SK-N-SH (cell line): ENCODE data around the gene NIN. TPM values are rescaled to one million over a fixed set of nuclear protein-coding genes. Genes with fewer than 3 reads are reported as not detected.

Experiments used
- CTCF ChIA-PET: fragments of 300-600, 350-600 bp; formaldehyde crosslinking; extraction: SDS; loops from one replicate; lab custom pipeline; 2021; lab: Yijun Ruan, JAX
- POLR2A ChIA-PET: fragments of 350-600 bp; sonication (Branson Sonifier 250); formaldehyde crosslinking; extraction: SDS; loops from one replicate; lab custom pipeline; 2020; ENCODE audit warnings: antibody characterized with exemption, inconsistent platforms; lab: Yijun Ruan, JAX
- DNase-seq: peaks from one replicate; pipeline ENCODE4 v3.0.0; 2012
- H2AFZ ChIP-seq: fragments of 200-600 bp; sonication (generic); 2 replicates; pipeline ENCODE4 v1.8.1; 2016; ENCODE audit warnings: antibody characterized with exemption, mild to moderate bottlenecking, low read depth
- H3F3A ChIP-seq: fragments of 200-600 bp; sonication (generic); replicated peaks from 2 replicates; pipeline ENCODE3; 2016; ENCODE audit warnings: antibody characterized with exemption, mild to moderate bottlenecking; ENCODE audit not compliant: insufficient read depth
- H3K27ac ChIP-seq, 2 experiments: fragments of 200-500 bp in 1 of 2; fragments of 200-600 bp in 1 of 2; sonication (Bioruptor generic) in 1 of 2; sonication (generic), shearing (Covaris generic) in 1 of 2; 2 replicates each; pipeline versions ENCODE4 v1.5.1 to v1.6.1; 2014 to 2016; ENCODE audit warnings: low read depth in 2 of 2, inconsistent platforms in 1 of 2, low read length in 1 of 2, mild to moderate bottlenecking in 1 of 2, mixed read lengths in 1 of 2
- H3K27me3 ChIP-seq: fragments of 200-600 bp; sonication (generic), shearing (Covaris generic); 2 replicates; pipeline ENCODE4 v1.6.1; 2016; ENCODE audit warnings: mixed run types; ENCODE audit not compliant: insufficient read depth
- H3K36me3 ChIP-seq, 2 experiments: fragments of 200-500 bp in 1 of 2; fragments of 200-600 bp in 1 of 2; sonication (Bioruptor generic) in 1 of 2; sonication (generic) in 1 of 2; replicated peaks in 1 of 2; 2 replicates each; pipeline versions ENCODE3 to v1.5.1; 2014 to 2016; ENCODE audit warnings: low read length in 1 of 2, mild to moderate bottlenecking in 1 of 2; ENCODE audit not compliant: insufficient read depth in 2 of 2, control insufficient read depth in 1 of 2
- H3K4me1 ChIP-seq, 2 experiments: fragments of 200-500 bp in 1 of 2; fragments of 200-600 bp in 1 of 2; sonication (Bioruptor generic) in 1 of 2; sonication (generic), shearing (Covaris generic) in 1 of 2; 2 replicates each; pipeline versions ENCODE4 v1.5.1 to v1.6.1; 2014 to 2016; ENCODE audit warnings: low read depth in 1 of 2, low read length in 1 of 2, mixed run types in 1 of 2; ENCODE audit not compliant: insufficient read depth in 2 of 2, control insufficient read depth in 1 of 2
- H3K4me2 ChIP-seq: fragments of 200-600 bp; sonication (generic), shearing (Covaris generic); 2 replicates; pipeline ENCODE4 v1.6.1; 2017; ENCODE audit warnings: mixed run types
- H3K4me3 ChIP-seq, 2 experiments: fragments of 200-500 bp in 1 of 2; fragments of 200-600 bp in 1 of 2; sonication (Bioruptor generic) in 1 of 2; sonication (generic), shearing (Covaris generic) in 1 of 2; 2 replicates each; pipeline versions ENCODE4 v1.5.1 to v1.8.1; 2014 to 2016; ENCODE audit warnings: low read depth in 2 of 2, inconsistent platforms in 1 of 2, low read length in 1 of 2, mild to moderate bottlenecking in 1 of 2, mixed read lengths in 1 of 2, moderate library complexity in 1 of 2
- H3K79me2 ChIP-seq: fragments of 200-600 bp; sonication (generic); 2 replicates; pipeline ENCODE4 v1.8.1; 2017; ENCODE audit warnings: mild to moderate bottlenecking; ENCODE audit not compliant: insufficient read depth
- H3K9ac ChIP-seq: fragments of 200-600 bp; sonication (generic); 2 replicates; pipeline ENCODE4 v1.6.1; 2017; ENCODE audit warnings: mixed run types
- H3K9me2 ChIP-seq: fragments of 200-600 bp; sonication (generic); 2 replicates; pipeline ENCODE4 v1.6.1; 2017; ENCODE audit warnings: mixed run types
- H3K9me3 ChIP-seq: fragments of 200-600 bp; sonication (generic); 2 replicates; pipeline ENCODE4 v1.6.1; 2017; ENCODE audit warnings: mixed run types, mild to moderate bottlenecking, moderate library complexity
- H4K20me1 ChIP-seq: fragments of 200-600 bp; sonication (generic); 2 replicates; pipeline ENCODE4 v1.6.1; 2017; ENCODE audit warnings: mild to moderate bottlenecking, mixed run types; ENCODE audit not compliant: insufficient read depth
- ELF1 ChIP-seq: IDR thresholded peaks from 2 replicates; pipeline ENCODE4 v1.4.0; 2012
- EZH2phosphoT487 ChIP-seq: fragments of 200-600 bp; sonication (generic); IDR thresholded peaks from 2 replicates; pipeline ENCODE4 v1.6.1; 2017; ENCODE audit warnings: low read depth, mixed run types, mild to moderate bottlenecking, antibody characterized with exemption, moderate library complexity, borderline replicate concordance
- FOXJ3 ChIP-seq: sonication (generic); formaldehyde crosslinking; IDR thresholded peaks from 2 replicates; pipeline ENCODE4 v1.5.1; 2020; ENCODE audit warnings: mild to moderate bottlenecking, missing genetic modification reagents
- FOXM1 ChIP-seq: IDR thresholded peaks from 2 replicates; pipeline ENCODE4 v1.4.0; 2012; ENCODE audit warnings: low read depth, mild to moderate bottlenecking
- GATA2 ChIP-seq: sonication (generic); formaldehyde crosslinking; IDR thresholded peaks from 2 replicates; pipeline ENCODE4 v1.5.0; 2020; ENCODE audit warnings: mild to moderate bottlenecking, missing genetic modification reagents
- JUND ChIP-seq: IDR thresholded peaks from 2 replicates; pipeline ENCODE4 v1.4.0; 2012
- MEF2A ChIP-seq: IDR thresholded peaks from 2 replicates; pipeline ENCODE4 v1.4.0; 2012; ENCODE audit warnings: low read depth, borderline replicate concordance
- MXI1 ChIP-seq: IDR thresholded peaks from 2 replicates; pipeline ENCODE4 v1.6.1; 2012; ENCODE audit warnings: mild to moderate bottlenecking, low read depth, low read length, improper control_type of control experiment
- NRF1 ChIP-seq: IDR thresholded peaks from 2 replicates; pipeline ENCODE4 v1.6.1; 2012; ENCODE audit warnings: low read depth, mild to moderate bottlenecking, low read length
- POLR2AphosphoS5 ChIP-seq: IDR thresholded peaks from 2 replicates; pipeline ENCODE4 v1.6.1; 2012; ENCODE audit warnings: low read depth, low read length
- RCOR1 ChIP-seq: fragments of 150-350 bp; IDR thresholded peaks from 2 replicates; pipeline ENCODE4 v1.6.1; 2017; ENCODE audit warnings: antibody characterized with exemption, low read length
- REST ChIP-seq: IDR thresholded peaks from 2 replicates; pipeline ENCODE4 v1.6.1; 2012; ENCODE audit warnings: mild to moderate bottlenecking, low read depth, low read length, moderate library complexity
- TAF1 ChIP-seq: IDR thresholded peaks from 2 replicates; pipeline ENCODE4 v1.6.1; 2012; ENCODE audit warnings: low read depth, mild to moderate bottlenecking, low read length, moderate library complexity, borderline replicate concordance
- YY1 ChIP-seq: IDR thresholded peaks from 2 replicates; pipeline ENCODE4 v1.4.0; 2012; ENCODE audit warnings: low read depth, mild to moderate bottlenecking
- WGBS: methylation state at CpG from one replicate; pipeline ENCODE4 v1.1.6; 2017; ENCODE audit warnings: low lambda C conversion rate; 5-methylcytosine and 5-hydroxymethylcytosine counted together
- polyA plus RNA-seq, 3 experiments: library from polyadenylated mRNA; depleted of rRNA; stranded (reverse); fragments of >200 nt; gene quantifications; 2 replicates each; pipeline ENCODE4 v1.2.3, GENCODE V29; 2012
- TF ChIP-seq, protein P1 (sequence below): IDR thresholded peaks from 2 replicates; pipeline ENCODE4 v1.4.0; 2012; ENCODE audit warnings: low read depth, borderline replicate concordance

NIN gene
- polyA plus RNA-seq, 1 of the 3 experiments (the other 2 are of a cell fraction): 10.0 TPM

DNA sequence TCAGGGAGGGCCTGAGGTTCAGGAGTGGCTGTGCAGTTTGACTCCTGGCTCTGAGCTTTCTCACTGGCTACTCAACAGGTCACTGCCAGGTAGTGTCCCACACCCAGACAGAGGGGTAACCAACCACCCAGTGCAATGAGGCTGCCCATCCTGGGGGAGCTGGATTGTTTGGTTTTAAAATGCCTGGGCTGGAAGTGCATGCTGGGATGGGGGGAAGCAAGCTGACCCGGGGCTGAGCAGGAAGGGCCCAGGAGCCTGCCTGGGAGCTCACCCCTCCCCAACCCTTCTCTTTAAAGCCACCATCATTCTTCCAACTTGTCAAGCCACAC, 28.3 kb upstream of the NIN start:
- no peak overlapping the region for H3K27ac ChIP-seq
- H3F3A ChIP-seq: no peaks in the 10 kb centered on the region
- no peaks in the 10 kb centered on the region for H3K27me3 ChIP-seq
- ChIA-PET POLR2A (no interaction called here), CTCF (interaction anchor here (0.9 to 4.1 kb wide), 11 partner anchors 8 to 259 kb away, joined by 4 to 23 read pairs (median 10); no protein-coding TSS in a partner anchor)
- DNase-seq: no peak
- peak overlapping the region; percentile 56; the same call in 1 of the 2 replicates for H2AFZ ChIP-seq
- no peaks in the 10 kb centered on the region for H3K9me2 ChIP-seq
- no peaks in the 10 kb centered on the region for H3K79me2 ChIP-seq
- H3K36me3 ChIP-seq: no peaks in the 10 kb centered on the region
- H3K9me3 ChIP-seq: no peaks in the 10 kb centered on the region
- no peaks in the 10 kb centered on the region for H4K20me1 ChIP-seq
- peaks cover 4 to 5% of the 10 kb centered on the region in 2 experiments; a peak in 2 of 4 replicates for H3K4me1 ChIP-seq
- no peak overlapping the region for H3K4me2 ChIP-seq
- H3K9ac ChIP-seq: no peak overlapping the region
- WGBS: 100% methylated on average over 1 of the region's 1 CpG
- no peak overlapping the region for H3K4me3 ChIP-seq
- TF ChIP-seq FOXJ3 (no peak), TAF1 (no peak), JUND (no peak), GATA2 (CRISPR knock-in tag) (no peak), YY1 (no peak), RCOR1 (no peak), MEF2A (no peak), EZH2phosphoT487 (no peak), NRF1 (no peak)

- DNase-seq: no peak
- Histone ChIP-seq H4K20me1 (no peaks in the 10 kb centered on the region), H2AFZ (no peak overlapping the region), H3K9me3 (no peaks in the 10 kb centered on the region), H3K4me3 (no peak overlapping the region), H3K36me3 (no peaks in the 10 kb centered on the region), H3K9ac (no peak overlapping the region), H3F3A (no peaks in the 10 kb centered on the region), H3K79me2 (no peaks in the 10 kb centered on the region), H3K27ac (no peak overlapping the region), H3K9me2 (no peaks in the 10 kb centered on the region), H3K4me2 (no peak overlapping the region), H3K4me1 (peaks cover 4 to 5% of the 10 kb centered on the region in 2 experiments; a peak in 2 of 4 replicates), H3K27me3 (no peaks in the 10 kb centered on the region)
- CTCF ChIA-PET: interaction anchor here (0.8 to 1.9 kb wide), 4 partner anchors 26 to 539 kb away, joined by 3 to 4 read pairs (median 3); no protein-coding TSS in a partner anchor
- WGBS: 67% methylated on average over 5 of the region's 5 CpGs
- no peak for TF ChIP-seq MXI1
- no peak for TF ChIP-seq FOXJ3
- TF ChIP-seq, protein P1, sequence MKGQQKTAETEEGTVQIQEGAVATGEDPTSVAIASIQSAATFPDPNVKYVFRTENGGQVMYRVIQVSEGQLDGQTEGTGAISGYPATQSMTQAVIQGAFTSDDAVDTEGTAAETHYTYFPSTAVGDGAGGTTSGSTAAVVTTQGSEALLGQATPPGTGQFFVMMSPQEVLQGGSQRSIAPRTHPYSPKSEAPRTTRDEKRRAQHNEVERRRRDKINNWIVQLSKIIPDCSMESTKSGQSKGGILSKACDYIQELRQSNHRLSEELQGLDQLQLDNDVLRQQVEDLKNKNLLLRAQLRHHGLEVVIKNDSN: no peak
- TF ChIP-seq POLR2AphosphoS5: no peak
- no peak for TF ChIP-seq MEF2A
- TF ChIP-seq REST: no peak
- no peak for TF ChIP-seq FOXM1
- no peak for TF ChIP-seq ELF1
- POLR2A ChIA-PET: no interaction called here
These were observed 25.7 kb upstream of the NIN start for GRCh38 chr14:50856660-50857059.
